HG02885 (cell line): ENCODE measurements around the gene DPP3.

Experiments
- ATAC-seq: cut with Tn5 transposase; IDR thresholded peaks from one replicate; pipeline ENCODE4 v1.9.1; 2021; ENCODE audit warnings: mild to moderate bottlenecking; ENCODE audit not compliant: unreplicated experiment, poor library complexity

DPP3 gene

GRCh38 chr11:66550887-66551286 is 70.7 kb downstream of the DPP3 start:
- no peak for ATAC-seq

- no peak for ATAC-seq
Measured at GRCh38 chr11:66554602-66555001, 74.4 kb downstream of the DPP3 start.

DNA sequence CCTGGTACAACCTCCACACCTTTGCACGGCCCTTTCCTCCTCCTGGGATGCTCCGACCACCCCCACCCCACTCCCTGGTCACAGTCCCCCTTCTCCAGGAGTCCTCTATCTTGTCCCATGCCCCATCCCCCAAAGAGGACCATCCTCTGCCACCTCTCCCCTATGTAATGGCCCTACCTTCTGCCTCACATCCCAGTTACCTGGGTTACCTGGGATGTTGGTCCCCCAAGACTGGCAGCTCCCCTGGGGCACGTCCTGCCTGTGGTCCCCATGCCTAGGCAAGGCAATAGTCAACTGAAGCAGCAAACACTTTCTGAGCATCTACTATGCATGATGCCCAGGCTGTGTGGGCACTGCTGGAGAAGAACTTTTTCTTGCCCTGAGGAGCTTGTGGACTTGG is 75.2 kb downstream of the DPP3 start:
- no peak for ATAC-seq

DNA sequence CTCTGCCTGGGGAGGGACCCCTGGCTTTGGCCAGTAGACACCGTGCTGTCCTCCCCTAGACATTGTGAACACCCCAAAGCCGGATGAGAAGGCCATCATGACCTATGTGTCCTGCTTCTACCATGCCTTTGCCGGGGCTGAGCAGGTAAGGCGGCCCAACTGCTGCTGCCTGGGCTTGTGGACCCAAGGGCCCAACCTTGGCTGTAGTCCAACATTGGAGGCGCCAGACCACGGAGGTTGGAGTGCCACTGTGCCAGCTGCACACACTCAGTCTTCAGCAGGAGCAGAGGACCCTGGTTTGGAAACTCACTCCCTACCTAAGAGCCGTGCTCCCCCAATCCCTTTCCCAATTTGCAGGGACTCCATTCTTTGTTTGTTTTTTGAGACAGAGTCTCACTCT is 75.9 kb downstream of the DPP3 start:
- ATAC-seq = no peak

DNA sequence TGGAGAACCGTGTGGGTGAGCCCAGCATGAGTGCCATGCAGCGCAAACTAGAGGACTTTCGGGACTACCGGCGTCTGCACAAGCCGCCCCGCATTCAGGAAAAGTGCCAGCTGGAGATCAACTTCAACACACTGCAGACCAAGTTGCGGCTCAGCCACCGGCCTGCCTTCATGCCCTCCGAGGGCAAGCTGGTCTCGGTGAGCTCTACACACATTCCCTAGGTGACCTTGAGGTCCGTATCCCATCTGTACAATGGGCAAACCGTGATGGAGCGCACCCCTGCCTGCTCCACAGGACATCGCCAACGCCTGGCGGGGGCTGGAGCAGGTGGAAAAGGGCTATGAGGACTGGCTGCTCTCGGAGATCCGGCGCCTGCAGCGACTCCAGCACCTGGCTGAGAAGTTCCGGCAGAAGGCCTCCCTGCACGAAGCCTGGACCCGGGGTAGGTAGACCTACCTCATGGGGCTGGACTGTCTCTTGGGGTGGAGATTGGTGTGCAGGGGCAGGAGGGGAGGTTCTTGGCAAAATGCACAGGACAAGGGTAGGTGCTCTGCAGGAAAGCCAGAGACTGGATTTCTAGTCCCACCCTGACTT is 77.6 kb downstream of the DPP3 start:
- no peak for ATAC-seq
